Stimulated activated CD8-positive, alpha-beta memory T cell treated with anti-CD3 and anti-CD28 coated beads, Interleukin-15, amount 100 ng/mL, for 48 hours (primary cell): ENCODE measurements around the gene CHODL.

ENCODE experiments used
- DNase-seq, 2 donors: peaks; one replicate each; pipeline ENCODE4 v3.0.0-alpha.2; 2020; ENCODE audit warnings: low read depth in 2 of 2

Gene CHODL

GRCh38 chr21:18244671-18245463 lies at the start of gene CHODL:
TSS of gene CHODL (plus strand) at chr21:18244833. CDS start at chr21:18245224, 391 bp downstream.
- DNase-seq, result no peak

- DNase-seq, result no peak
Observed at GRCh38 chr21:18204931-18205330, 39.7 kb upstream of the CHODL start.

- no peak for DNase-seq
Observed at GRCh38 chr21:18218331-18218730, 26.3 kb upstream of the CHODL start.

GRCh38 chr21:18220498-18220897 lies 24.1 kb upstream of the CHODL start:
- DNase-seq, result no peak

- DNase-seq, result no peak
Observed at GRCh38 chr21:18222346-18222745, 22.3 kb upstream of the CHODL start.

GRCh38 chr21:18228060-18228739 lies 16.4 kb upstream of the CHODL start:
- no peak for DNase-seq

GRCh38 chr21:18235545-18235944 lies 9.1 kb upstream of the CHODL start:
- no peak for DNase-seq

- no peak for DNase-seq
Observed at GRCh38 chr21:18245464-18245967, 883 bp downstream of the CHODL start.

GRCh38 chr21:18248171-18248570 lies 3.5 kb downstream of the CHODL start:
- no peak for DNase-seq

GRCh38 chr21:18249672-18250071 lies 5.0 kb downstream of the CHODL start:
- DNase-seq, result no peak

- no peak for DNase-seq
Observed at GRCh38 chr21:18251065-18251464, 6.4 kb downstream of the CHODL start.

GRCh38 chr21:18252256-18252655 lies 7.6 kb downstream of the CHODL start:
- DNase-seq, result no peak

- DNase-seq, result no peak
Observed at GRCh38 chr21:18252680-18253079, 8.0 kb downstream of the CHODL start.

GRCh38 chr21:18253221-18253620 lies 8.6 kb downstream of the CHODL start:
- no peak for DNase-seq

- DNase-seq, result no peak
Observed at GRCh38 chr21:18253799-18254198, 9.2 kb downstream of the CHODL start.

- no peak for DNase-seq
Observed at GRCh38 chr21:18265944-18266343, 21.3 kb downstream of the CHODL start.

GRCh38 chr21:18267496-18267895 lies 22.9 kb downstream of the CHODL start:
- no peak for DNase-seq

- no peak for DNase-seq
Observed at GRCh38 chr21:18268906-18269305, 24.3 kb downstream of the CHODL start.

GRCh38 chr21:18269856-18270255 lies 25.2 kb downstream of the CHODL start:
- no peak for DNase-seq

- no peak for DNase-seq
Observed at GRCh38 chr21:18273400-18273799, 28.8 kb downstream of the CHODL start.

- DNase-seq, result no peak
Observed at GRCh38 chr21:18274370-18274769, 29.7 kb downstream of the CHODL start.

GRCh38 chr21:18275781-18276180 lies 31.1 kb downstream of the CHODL start:
- DNase-seq, result no peak

GRCh38 chr21:18285379-18285778 lies 40.7 kb downstream of the CHODL start:
- no peak for DNase-seq
